ENCODE data around the gene PRKAB2.
"Not testable (repeated sequence)": the region's sequence is repeated elsewhere in the genome, so short reads cannot be mapped to it uniquely, and the experiment has no call there.

PRKAB2 gene

DNA sequence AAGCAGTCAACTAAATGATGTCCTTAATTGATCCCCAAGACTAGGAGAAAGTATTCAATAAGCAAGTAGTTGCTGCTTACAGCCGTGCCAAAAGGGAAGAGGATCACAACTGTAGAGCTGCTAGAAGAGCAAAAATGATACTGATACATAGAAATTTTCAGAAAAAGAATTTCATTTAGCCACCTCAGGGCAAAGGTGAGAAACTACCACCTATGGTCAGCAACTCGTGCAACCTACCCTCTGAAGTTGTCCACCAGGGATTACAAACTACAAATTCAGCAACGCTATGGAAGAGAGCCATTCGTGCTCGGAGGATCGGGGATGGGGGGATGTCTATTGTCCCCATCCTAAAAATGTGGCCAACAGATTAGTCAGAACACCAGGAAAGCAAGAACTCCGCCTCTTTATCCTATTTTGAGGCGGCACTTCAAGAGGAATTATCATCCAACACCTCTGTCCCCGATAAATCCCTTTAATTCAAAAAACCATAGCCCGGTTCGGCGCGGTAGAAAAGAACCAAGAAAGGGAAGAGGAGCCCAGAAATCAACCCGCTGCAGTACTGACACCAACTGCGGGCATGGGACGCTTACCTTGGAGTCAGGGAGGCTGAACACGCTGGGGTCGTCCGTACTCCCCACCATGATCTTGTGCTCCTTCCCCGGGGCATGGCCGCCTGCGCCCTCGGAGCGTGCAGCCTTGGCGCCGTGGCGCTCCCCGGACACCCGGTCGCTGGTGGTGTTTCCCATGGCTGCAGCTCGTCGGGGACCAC, 687 bp downstream of the PRKAB2 start:
- no peak for DNase-seq (ENCODE audit: low read depth, low spot score)

DNA sequence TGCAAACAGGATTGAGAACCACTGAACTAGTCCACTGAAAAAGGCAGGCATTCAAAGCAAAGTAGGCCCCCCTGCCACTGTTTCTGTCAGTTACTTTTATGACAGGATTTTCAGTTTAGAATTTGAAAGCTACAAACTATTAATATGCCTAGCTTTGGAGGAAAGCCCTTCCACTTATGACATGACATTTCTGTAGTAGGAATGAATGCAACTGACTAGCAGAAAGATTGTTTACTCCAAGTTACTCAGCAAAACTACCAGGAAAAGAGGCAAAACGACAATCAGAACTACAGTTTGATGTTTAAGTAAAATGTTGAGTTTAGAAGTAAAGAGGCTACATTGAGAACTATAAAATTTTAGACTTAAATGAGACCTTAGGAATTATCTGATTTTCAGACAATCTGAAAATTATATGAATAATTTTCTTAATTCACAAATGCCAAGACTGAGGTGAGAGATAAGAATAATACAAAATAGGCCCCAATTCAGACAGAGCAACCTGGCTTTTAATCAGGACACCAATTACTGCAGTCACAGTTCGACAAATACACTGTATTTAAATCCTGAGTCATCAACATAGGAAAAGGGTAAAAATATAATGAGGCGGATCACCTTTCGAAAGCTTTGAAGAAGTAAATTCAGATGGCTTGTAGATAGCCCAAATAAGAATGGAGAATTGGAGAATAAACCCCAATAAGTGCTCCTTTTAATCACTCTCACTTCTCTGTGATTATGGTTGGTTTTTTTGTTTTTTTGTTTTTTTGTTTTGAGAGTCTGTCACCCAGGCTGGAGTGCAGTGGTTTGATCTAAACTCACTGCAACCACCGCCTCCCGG, 2.2 kb downstream of the PRKAB2 start:
- no peak for DNase-seq (ENCODE audit: low read depth, low spot score)

DNA sequence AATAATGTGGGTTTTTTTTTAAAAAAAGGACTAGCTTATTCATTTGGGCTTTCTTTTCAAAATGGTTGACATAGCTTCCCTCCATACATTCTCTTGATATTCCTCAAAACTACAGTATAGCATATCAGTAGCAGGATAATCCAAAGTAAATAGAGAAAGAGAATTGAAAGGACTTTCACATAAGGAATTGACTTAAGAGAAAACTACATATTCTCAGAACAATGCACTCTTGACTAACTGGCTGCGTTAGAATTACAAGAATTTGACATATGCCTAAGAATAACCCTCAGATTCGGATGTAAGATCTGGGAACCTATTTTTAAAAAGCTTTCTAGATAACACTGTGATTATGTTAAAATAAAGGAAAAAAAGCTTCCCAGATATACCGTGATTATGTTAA, 3.1 kb downstream of the PRKAB2 start:
- no peak for DNase-seq (ENCODE audit: low read depth, low spot score)

DNA sequence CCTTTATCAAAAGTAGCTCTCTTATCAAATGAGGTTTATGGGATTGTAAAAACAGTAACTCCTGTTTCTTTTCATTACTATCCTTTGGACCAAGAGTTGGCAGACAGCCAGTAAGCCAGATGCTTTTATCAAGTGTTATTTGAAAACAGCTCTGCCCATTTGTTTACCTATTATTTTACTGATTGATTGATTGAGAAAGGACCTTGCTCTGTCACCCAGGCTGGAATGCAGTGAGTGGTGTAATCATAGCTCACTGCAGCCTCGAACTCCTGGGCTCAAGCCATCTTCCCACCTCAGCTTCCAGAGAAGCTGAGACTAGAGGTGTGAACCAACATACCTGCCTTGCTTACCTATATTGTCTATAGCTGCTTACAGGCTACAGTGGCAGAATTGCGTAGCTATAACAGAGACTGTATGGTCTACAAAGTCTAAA, 3.6 kb downstream of the PRKAB2 start:
- no peak for DNase-seq (ENCODE audit: low read depth, low spot score)

DNA sequence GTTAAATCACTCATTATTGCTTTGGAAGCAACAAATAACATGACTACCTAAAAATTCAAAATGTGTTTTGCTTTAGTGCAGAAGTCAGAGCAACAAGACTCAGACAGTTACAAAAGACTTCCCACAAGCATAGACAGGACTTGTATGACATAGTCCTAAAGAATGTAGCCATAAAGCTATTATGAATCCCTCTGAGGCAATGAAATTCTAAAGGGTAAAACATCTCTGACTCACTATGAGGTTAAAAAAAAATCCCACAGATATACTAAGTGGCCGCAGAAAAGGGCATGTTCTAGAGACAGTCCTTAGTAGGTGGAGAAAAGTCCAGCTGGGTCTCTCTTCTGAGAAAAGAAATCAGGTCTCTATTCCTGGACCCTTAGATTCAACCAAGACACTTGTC, 4.9 kb downstream of the PRKAB2 start:
- no peak for DNase-seq (ENCODE audit: low read depth, low spot score)

DNA sequence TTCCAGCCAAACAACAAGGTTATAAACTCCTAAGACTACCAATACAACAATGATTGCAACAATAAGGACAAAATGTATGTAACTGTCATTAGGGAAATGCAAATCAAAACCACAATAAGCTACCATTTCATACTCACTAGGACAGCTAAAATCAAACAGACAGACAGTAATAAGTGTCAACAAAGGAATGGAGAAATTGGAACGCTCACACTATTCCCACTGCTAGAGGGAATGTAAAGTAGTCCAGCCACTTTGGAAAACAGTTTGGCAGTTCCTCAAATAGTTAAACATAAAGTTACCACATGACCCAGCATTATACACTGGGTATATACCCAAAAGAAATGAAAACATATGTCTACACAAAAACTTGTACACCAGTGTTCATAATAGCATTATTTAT, 9.3 kb downstream of the PRKAB2 start:
- DNase-seq (ENCODE audit: low read depth, low spot score) = no peak

DNA sequence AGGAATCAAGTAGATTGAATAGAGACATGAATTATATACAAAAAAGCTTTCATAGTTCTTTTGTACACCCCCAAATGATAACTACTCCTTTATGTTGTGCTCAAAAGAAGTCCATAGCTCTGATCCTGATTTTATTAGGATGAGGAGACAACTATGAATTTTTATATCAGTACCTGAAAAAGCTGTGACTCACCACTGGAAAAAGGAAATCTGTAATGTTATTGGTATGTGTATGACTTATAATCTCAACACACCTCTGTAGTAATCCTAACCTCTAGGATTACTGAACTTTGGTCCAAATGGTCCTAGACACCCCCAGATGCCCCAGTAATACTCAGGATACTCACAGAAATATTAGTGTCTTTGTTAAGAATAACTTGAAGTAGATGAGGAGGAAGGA, 10.2 kb downstream of the PRKAB2 start:
- DNase-seq (ENCODE audit: low read depth, low spot score) = no peak

DNA sequence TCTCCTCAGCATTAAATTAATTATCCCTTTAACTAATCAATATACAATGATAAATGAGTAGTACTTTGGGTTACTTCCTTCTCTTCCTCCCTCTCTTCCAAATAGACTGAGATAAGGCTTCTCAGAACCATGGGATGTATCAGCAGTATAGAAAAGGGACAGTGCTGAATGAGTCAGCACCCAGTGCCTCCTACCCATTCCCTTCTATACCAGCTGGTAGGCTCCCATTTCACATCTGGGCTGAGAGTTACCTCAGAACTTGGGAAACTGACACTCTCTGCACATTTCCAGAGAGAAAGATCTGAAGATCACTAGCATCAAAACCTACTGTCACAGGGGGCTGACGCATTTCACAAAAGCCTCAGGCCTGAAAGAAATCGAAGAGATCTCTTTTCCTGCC, 15.2 kb downstream of the PRKAB2 start:
- not testable (repeated sequence) for DNase-seq (ENCODE audit: low read depth, low spot score)

DNA sequence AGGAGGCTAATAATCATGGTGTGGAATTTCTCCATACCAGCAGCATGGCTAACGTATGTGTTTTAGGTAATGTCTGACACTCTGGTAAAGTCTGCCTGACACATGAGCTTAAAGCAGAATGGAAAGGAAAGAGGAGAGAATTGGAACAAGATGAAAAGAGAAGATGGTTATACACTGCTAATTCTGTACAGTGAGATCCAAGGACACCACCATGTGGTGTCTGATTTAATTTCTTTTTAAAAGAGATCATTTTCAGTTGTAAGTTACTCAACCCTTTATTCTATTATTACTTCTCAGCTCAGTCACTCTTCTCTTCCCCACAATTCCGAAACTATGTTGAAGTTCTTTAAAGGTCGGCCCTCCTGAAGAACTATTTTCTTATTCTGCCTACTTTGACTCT, 15.6 kb downstream of the PRKAB2 start:
- no peak for DNase-seq (ENCODE audit: low read depth, low spot score)

DNA sequence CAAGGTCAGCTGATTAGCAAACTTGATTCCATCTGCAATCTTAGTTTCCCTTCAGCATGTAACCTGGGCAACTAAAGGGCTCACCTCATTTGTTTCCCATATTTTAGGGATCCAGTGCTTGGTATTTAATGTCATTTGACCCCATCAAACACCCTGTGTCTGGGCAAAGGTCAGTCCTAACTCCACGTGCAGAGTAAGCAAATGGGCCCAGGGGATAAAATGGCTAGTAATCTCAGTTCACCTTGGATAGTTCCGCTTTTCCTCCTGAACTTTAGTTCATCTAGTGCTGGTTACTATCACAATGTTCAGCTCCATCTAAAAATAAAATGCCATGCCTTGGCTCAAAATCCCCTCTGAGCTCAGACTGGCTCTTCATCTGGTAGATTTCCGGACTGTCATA, 19.5 kb downstream of the PRKAB2 start:
- no peak for DNase-seq (ENCODE audit: low read depth, low spot score)

DNA sequence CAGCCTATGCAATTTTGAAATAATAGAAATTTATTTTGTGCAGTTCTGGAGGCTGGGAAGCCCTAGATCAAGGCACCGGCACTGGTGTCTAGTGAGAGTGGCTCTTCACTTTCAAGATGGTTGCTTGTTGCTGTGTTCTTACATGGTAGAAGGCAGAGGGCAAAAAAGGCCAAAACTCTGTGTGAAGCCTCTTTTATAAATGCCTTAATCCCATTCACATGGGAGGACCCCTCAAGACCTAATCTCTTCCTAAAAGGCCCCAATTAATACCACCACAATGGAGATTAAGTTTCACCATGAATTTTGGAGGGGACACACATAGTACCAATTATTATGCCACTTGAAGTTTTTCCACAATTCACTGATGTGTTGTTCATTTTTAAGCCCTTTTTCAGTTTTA, 21.0 kb downstream of the PRKAB2 start:
- no peak for DNase-seq (ENCODE audit: low read depth, low spot score)

DNA sequence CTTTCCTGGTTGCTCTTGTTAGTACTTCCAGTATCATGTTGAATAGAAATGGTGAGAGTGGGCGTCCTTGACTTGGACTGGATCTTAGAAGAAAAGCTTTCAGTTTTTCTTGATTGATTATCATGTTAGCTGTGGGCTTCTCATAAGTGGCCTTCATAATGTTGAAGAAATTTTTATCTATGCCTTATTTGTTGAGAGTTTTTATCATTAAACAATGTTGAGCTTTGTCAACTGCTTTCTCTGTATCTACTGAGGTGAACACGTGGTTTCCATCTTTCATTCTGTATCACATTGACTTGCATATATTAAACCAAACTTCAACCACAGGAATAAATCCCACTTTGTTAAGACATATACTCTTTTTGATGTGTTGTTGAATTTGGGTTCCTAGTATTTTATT, 29.4 kb downstream of the PRKAB2 start:
- no peak for DNase-seq (ENCODE audit: low read depth, low spot score)

DNA sequence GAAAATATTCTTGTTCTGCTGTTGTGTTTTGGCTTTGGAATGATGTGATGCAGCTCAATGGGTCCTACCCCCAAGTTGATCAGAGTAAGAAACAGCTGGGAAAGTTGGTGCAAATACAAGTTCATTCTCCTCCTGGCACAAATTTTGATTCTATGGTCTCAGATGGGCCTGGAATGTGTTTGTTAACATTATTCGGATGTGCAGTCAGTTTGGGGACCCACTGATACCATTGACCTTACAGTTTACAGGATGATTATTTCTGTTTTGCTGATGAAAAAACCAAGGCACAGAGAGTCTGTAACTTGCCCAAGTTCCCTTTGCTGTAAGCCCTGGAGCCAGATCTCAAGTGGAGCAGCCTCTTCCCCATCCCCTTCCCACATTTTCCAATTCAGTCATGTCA, 41.5 kb downstream of the PRKAB2 start:
- not testable (repeated sequence) for DNase-seq (ENCODE audit: low read depth, low spot score)

DNA sequence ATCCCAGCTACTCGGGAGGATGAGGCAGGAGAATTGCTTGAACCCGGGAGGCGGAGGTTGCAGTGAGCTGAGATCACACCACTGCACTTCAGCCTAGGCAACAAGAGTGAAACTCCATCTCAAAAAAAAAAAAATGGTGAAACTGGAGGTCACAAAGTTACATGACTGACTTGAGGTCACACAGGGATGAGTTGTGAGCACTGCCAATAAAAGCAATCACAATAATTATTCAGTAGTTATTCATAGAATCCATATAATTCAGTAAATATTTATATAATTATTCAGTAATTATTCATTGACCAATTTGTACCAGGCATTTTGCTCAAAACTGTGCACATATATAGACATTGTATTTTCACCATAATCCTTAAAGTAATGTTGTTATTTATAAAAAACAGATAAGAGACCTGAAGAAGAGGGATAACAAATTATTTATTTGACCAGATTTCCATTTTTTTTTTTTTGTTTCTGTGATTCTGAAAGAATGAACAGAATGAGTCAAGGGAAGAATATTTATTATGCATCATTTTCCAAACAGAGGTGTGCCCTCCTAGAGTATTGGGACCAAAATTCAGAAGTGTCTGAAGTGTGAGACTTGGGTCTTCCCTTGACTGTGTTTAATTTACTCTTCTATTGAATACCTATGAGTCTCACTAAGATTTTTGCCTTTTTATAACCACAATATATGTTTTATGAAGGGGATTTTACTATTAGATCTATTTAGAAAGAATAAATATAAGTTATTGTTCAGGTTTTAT, 43.0 kb downstream of the PRKAB2 start:
- DNase-seq (ENCODE audit: low read depth, low spot score) = no peak

DNA sequence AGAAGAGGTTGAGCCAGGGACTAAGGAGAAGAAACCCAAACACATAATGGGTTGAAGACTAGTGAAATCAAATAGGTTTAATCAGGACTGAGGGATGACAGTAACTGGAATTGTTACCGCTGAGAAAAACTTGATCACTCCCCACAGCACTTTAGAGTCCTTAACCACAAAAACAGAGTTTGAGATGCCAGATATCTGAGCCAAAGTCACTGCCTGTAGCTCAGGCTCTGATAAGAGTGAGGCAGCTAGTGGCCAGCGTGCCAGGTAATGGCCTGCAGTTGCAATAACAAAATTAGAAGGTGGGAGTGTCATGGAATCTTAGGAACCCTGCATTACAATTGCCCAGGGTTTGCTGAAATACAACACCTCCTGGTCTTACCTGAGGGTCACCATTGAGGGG, 48.0 kb downstream of the PRKAB2 start:
- DNase-seq (ENCODE audit: low read depth, low spot score) = no peak

DNA sequence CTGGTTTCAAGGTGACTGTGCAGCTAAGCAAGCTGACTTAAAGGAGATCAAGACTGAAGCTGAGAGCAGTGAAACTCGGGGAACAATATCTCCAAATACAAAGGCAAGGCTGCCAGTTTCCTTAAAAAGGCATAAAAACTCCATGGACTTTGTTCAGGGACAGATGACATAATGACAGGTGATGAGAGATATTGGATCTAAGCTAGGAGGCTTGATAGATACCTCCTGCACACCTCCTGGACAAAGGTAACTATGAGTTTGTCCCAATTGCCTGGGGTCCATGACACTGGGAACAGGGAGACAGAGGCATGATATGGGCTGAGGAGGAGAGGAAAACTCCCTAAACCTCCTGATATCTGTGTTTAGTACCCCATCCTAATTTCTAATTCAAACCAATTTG, 55.2 kb downstream of the PRKAB2 start:
- DNase-seq (ENCODE audit: low read depth, low spot score) = no peak

DNA sequence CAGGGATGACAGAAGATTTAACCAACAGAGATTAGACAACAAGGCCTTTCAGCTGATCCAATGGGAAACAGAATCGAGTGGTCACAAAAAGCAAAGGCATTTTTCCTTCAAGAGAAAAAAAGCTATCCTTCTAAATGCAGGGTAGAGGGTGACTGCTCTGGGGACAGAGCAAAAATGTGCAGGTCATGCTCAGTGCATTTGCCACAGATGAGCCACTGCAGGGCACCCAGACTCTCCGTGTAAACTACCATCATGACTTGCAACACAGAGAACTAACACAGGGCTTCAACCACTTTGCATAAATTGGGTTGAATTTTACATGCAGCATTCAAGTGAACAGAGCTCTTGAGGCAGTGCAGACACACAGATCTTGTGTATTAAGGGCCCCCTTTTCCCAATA, 56.8 kb downstream of the PRKAB2 start:
- no peak for DNase-seq (ENCODE audit: low read depth, low spot score)

DNA sequence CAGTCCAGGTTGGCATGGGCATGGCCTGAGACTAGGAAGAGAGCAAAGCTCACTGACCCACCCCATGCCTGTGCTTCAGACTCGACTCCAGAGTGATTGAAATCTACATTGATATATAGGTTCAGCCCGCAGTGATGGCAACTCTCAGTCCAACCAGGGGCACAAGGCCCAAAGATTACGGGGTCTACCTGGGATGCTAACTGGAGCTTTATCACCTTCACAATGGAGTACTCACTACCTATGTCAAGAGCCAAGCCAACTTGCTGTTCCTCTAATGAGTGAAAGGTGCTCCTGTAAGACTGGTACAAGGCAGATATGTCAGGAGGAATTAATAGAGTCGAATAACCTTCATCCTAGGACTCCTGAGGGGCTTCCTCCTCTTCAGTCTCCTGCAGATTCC, 57.2 kb downstream of the PRKAB2 start:
- not testable (repeated sequence) for DNase-seq (ENCODE audit: low read depth, low spot score)

DNA sequence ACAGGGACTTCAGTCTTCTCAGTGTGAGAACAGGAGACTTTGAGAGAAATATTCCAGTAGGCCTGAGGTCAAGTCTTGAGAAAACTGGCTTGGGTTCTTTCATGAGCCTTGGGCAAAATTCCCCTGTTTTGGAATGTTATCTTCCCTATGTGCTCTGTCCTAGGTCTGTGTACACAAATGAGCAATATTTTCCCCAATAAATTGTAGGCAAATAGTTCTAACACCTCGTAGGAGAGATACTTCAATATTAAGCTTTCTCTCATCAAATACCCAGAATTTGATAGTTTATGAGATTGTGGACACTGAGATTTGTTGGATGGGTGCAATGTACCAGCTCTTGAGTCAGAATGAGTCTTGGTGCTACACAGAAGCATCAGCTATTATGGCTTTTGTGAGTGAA, 57.9 kb downstream of the PRKAB2 start:
- DNase-seq (ENCODE audit: low read depth, low spot score) = not testable (repeated sequence)

DNA sequence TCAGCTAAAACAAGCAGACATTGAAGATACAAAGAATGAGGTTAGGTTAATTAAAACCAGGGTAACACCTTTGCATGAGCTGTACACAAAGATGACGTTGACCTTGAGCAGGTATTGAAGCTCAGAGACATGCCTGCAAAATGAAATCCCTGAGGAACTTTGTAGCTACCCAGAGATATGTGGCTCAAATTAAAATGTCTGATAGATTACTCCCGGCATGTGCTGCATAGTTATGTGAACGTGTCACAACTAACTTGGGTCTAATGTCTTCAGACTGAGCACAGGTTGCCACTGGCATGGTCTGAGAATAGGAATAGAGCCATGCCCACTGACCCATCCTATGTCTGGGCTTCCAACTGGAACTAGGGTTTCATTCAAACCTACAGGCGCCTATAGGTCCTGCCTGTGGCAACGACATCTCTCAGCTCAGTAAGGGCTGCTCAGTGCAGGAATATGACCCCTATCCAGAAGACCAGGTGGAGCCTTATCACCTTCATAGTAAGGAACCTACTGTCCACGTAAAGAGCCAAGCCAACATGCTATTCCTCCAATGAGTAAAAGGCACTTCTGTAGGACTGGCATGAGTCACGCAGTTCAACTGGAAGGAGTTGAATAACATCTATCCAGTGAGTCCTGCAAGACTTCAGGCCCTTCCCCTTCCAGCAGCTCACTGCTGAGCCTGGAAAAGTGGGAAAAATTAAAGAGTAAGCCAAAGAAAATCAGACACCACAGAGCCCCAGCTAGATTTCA, 60.7 kb downstream of the PRKAB2 start:
- DNase-seq (ENCODE audit: low read depth, low spot score) = no peak

DNA sequence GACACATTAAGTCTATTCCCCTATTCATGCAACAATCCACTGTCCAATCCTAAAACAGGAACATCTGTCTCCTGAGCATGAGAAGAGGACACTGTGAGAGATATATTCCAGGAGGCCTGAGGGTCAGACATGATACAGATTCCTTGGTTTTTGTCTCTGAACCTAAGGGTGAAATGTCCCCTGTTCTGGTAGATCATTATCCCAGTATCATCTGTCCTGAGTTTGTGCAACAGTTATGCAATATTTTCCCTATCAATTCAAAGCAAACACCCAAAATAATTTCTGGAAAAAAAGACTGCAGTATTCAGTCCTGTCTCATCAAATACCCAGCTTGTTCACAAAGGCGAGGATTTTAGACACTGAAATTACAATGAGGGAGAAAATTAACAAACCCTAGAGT, 61.4 kb downstream of the PRKAB2 start:
- no peak for DNase-seq (ENCODE audit: low read depth, low spot score)

DNA sequence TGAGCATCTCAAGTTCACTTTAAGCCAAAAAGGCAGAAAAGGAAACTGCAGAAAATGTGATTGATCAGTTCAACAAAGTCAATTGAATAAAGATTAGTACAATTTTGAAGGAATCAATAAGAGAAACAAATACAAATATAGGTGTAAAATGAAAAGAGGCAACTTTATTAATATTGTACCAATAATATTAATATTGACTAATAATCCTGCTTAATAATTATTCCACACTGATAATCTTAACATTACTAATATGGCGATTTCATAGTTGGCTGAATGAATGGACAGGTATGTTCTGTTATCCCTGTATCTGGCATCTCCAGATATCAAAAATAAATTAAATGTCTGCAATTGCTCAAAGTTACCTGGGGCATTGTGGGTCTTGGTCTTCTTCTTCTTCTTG, 61.8 kb downstream of the PRKAB2 start:
- no peak for DNase-seq (ENCODE audit: low read depth, low spot score)
